AG04450 (cell line): ENCODE measurements around the gene P2RY8. TPM values are rescaled to one million over a fixed set of nuclear protein-coding genes. Genes with fewer than 3 reads are reported as not detected.

ENCODE experiments used
- CTCF ChIA-PET: fragments of 300-600, 350-600 bp; formaldehyde crosslinking; extraction: SDS; loops from one replicate; lab custom pipeline; 2022; ENCODE audit warnings: antibody characterized with exemption, inconsistent platforms; lab: Charles Lee
- POLR2A ChIA-PET: fragments of 350-600 bp; formaldehyde crosslinking; extraction: SDS; loops from one replicate; lab custom pipeline; 2021; ENCODE audit warnings: antibody characterized with exemption, inconsistent platforms; lab: Yijun Ruan, JAX
- DNase-seq: peaks from one replicate; pipeline ENCODE4 v3.0.0-alpha.2; 2011; ENCODE audit warnings: low read depth, low spot score
- H3K27ac ChIP-seq: one replicate; pipeline ENCODE4 v1.5.1; 2012; ENCODE audit warnings: low read depth, low read length, control low read depth
- H3K27me3 ChIP-seq: one replicate; pipeline ENCODE4 v1.6.0; 2012; ENCODE audit warnings: low read length; ENCODE audit not compliant: control insufficient read depth, insufficient read depth
- H3K4me3 ChIP-seq: 2 replicates; pipeline ENCODE4 v1.5.1; 2011; ENCODE audit warnings: mild to moderate bottlenecking, low read depth, low read length, control low read depth
- H3K9me3 ChIP-seq: 2 replicates; pipeline ENCODE4 v1.5.1; 2012; ENCODE audit warnings: low read length; ENCODE audit not compliant: control insufficient read depth, insufficient read depth
- CTCF ChIP-seq: IDR thresholded peaks from 2 replicates; pipeline ENCODE4 v1.5.1; 2011; ENCODE audit warnings: low read depth, low read length, control low read depth, inconsistent platforms
- polyA plus RNA-seq: library from polyadenylated mRNA; depleted of rRNA; stranded (reverse); fragments of >200 nt; gene quantifications from 2 replicates; pipeline ENCODE4 v1.2.3, GENCODE V29; 2011

P2RY8 gene
- polyA plus RNA-seq, 1 experiment: not detected

- H3K4me3 ChIP-seq: no peak overlapping the region
- H3K9me3 ChIP-seq: peaks cover 33% of the 10 kb centered on the region
- no peaks in the 10 kb centered on the region for H3K27me3 ChIP-seq
- no peak overlapping the region for H3K27ac ChIP-seq
- TF ChIP-seq CTCF: no peak
- ChIA-PET CTCF (no interaction called here), POLR2A (no interaction called here)
- DNase-seq: no peak
These were observed 15.5 kb downstream of the P2RY8 start for GRCh38 chrX:1521459-1521956.

- no peak overlapping the region for H3K27ac ChIP-seq
- CTCF ChIA-PET: no interaction called here
- peaks cover 33% of the 10 kb centered on the region for H3K9me3 ChIP-seq
- no peak overlapping the region for H3K4me3 ChIP-seq
- POLR2A ChIA-PET: no interaction called here
- no peak for DNase-seq
- no peak for TF ChIP-seq CTCF
- no peaks in the 10 kb centered on the region for H3K27me3 ChIP-seq
These were observed 16.6 kb downstream of the P2RY8 start for GRCh38 chrX:1520350-1520749.

GRCh38 chrX:1519022-1519497, 17.9 kb downstream of the P2RY8 start:
- ChIA-PET POLR2A (no interaction called here), CTCF (no interaction called here)

GRCh38 chrX:1518512-1518911, 18.5 kb downstream of the P2RY8 start:
- no peak for TF ChIP-seq CTCF
- ChIA-PET CTCF (no interaction called here), POLR2A (no interaction called here)
- Histone ChIP-seq H3K27me3 (no peaks in the 10 kb centered on the region), H3K4me3 (no peak overlapping the region), H3K27ac (no peak overlapping the region), H3K9me3 (peaks cover 32% of the 10 kb centered on the region)
- DNase-seq: no peak

More at GRCh38 chrX:1519022-1519497, 17.9 kb downstream of the P2RY8 start:
- Histone ChIP-seq H3K4me3 (no peak overlapping the region), H3K27me3 (no peaks in the 10 kb centered on the region), H3K27ac (no peak overlapping the region), H3K9me3 (peaks cover 33% of the 10 kb centered on the region)
- DNase-seq: no peak
- TF ChIP-seq CTCF: no peak

- TF ChIP-seq CTCF: no peak
- DNase-seq: no peak
- CTCF ChIA-PET: no interaction called here
- no peak overlapping the region for H3K27ac ChIP-seq
- H3K27me3 ChIP-seq: no peaks in the 10 kb centered on the region
- POLR2A ChIA-PET: no interaction called here
- H3K9me3 ChIP-seq: peaks cover 27% of the 10 kb centered on the region
- H3K4me3 ChIP-seq: no peak overlapping the region
These were observed 20.3 kb downstream of the P2RY8 start for GRCh38 chrX:1516596-1517104.
